Natural killer cell (primary cell): ENCODE results near the gene THRB. TPM values are rescaled to one million over a fixed set of nuclear protein-coding genes. Genes with fewer than 3 reads are reported as not detected.

Experiments used
- ATAC-seq, 3 donors: fragments of 150-1000 bp in 2 of 3; fragments of 200-7000 bp in 1 of 3; cut with Tn5 transposase; 1 replicate in 1 of 3; 2 replicates in 2 of 3; pipeline ENCODE4 v1.10.0; 2021; ENCODE audit warnings: mild to moderate bottlenecking in 2 of 3, moderate library complexity in 2 of 3
- DNase-seq, 2 donors: peaks; one replicate each; pipeline versions ENCODE4 v3.0.0 to v3.0.0-alpha.2; 2013 to 2021; ENCODE audit warnings: mixed read lengths in 1 of 2
- H3K27ac ChIP-seq: one replicate; pipeline ENCODE4 v1.5.1; 2013; ENCODE audit warnings: mild to moderate bottlenecking, low read length
- H3K27me3 ChIP-seq: one replicate; pipeline ENCODE4 v1.6.1; 2013; ENCODE audit warnings: low read length; ENCODE audit not compliant: control insufficient read depth, insufficient read depth
- H3K36me3 ChIP-seq: one replicate; pipeline ENCODE4 v1.6.1; 2013; ENCODE audit warnings: low read length; ENCODE audit not compliant: control insufficient read depth, insufficient read depth
- H3K4me1 ChIP-seq: one replicate; pipeline ENCODE4 v1.6.1; 2013; ENCODE audit warnings: low read length; ENCODE audit not compliant: control insufficient read depth, insufficient read depth
- H3K4me3 ChIP-seq: one replicate; pipeline ENCODE4 v1.5.1; 2013; ENCODE audit warnings: low read length
- H3K9me3 ChIP-seq: one replicate; pipeline ENCODE4 v1.6.1; 2013; ENCODE audit warnings: low read length; ENCODE audit not compliant: control insufficient read depth, insufficient read depth
- H3K27ac Mint-ChIP-seq, 2 donors: one replicate each; pipeline ENCODE4 v1.8.0; 2022; ENCODE audit warnings: mild to moderate bottlenecking in 2 of 2, mixed read lengths in 2 of 2, moderate library complexity in 1 of 2
- H3K27me3 Mint-ChIP-seq, 2 donors: one replicate each; pipeline ENCODE4 v1.8.0; 2022; ENCODE audit warnings: low read depth in 2 of 2, mixed read lengths in 2 of 2
- H3K36me3 Mint-ChIP-seq: one replicate; pipeline ENCODE4 v1.8.0; 2022; ENCODE audit warnings: mixed read lengths
- H3K4me1 Mint-ChIP-seq, 2 donors: one replicate each; pipeline ENCODE4 v1.8.0; 2022; ENCODE audit warnings: mixed read lengths in 2 of 2
- H3K4me3 Mint-ChIP-seq: one replicate; pipeline ENCODE4 v1.8.0; 2022; ENCODE audit warnings: mild to moderate bottlenecking, moderate library complexity, mixed read lengths
- H3K9me3 Mint-ChIP-seq, 2 donors: one replicate each; pipeline ENCODE4 v1.8.0; 2022; ENCODE audit warnings: mixed read lengths in 2 of 2
- CTCF ChIP-seq: fragments of 200-600 bp; IDR thresholded peaks from one replicate; pipeline ENCODE4 v1.8.0; 2022; ENCODE audit warnings: antibody characterized with exemption
- WGBS: methylation state at CpG from one replicate; pipeline ENCODE4 v1.1.7; 2013; ENCODE audit warnings: missing lambda C conversion rate; ENCODE audit not compliant: insufficient coverage; 5-methylcytosine and 5-hydroxymethylcytosine counted together
- intact Hi-C: fragments of 100-400 bp; cut with micrococcal nuclease; formaldehyde crosslinking; loops from one replicate; pipeline ENCODE4 v1.14.2; 2022
- total RNA-seq, 4 donors: library from RNA; stranded (reverse); fragments of 120-200 nt in 1 of 4; gene quantifications; one replicate each; pipeline versions ENCODE4 v1.2.3 to v1.2.4, GENCODE V29; 2013 to 2022

The THRB gene
- total RNA-seq, 3 donors from 2014 or later (not counting 1 experiment from before 2014, with no cell fraction given): 0.05 TPM; not detected in 2

GRCh38 chr3:24343084-24343783 lies 151.4 kb downstream of the THRB start:
- WGBS: 92% methylated on average over 2 of the region's 3 CpGs
- no peaks in the 10 kb centered on the region for H3K4me1 ChIP-seq
- H3K27me3 Mint-ChIP-seq: no peaks in the 10 kb centered on the region
- DNase-seq: no peak
- no peak overlapping the region for H3K27ac ChIP-seq
- H3K4me3 ChIP-seq: no peak overlapping the region
- no peak overlapping the region for H3K4me3 Mint-ChIP-seq
- intact Hi-C loops: no loop called here
- H3K36me3 ChIP-seq: no peaks in the 10 kb centered on the region
- H3K9me3 ChIP-seq: no peaks in the 10 kb centered on the region
- ATAC-seq: no peak
- H3K36me3 Mint-ChIP-seq: no peaks in the 10 kb centered on the region
- TF ChIP-seq CTCF: no peak
- peaks cover 4 to 7% of the 10 kb centered on the region in 2 donors for H3K9me3 Mint-ChIP-seq
- no peaks in the 10 kb centered on the region for H3K27me3 ChIP-seq
- no peak overlapping the region for H3K27ac Mint-ChIP-seq
- no peaks in the 10 kb centered on the region for H3K4me1 Mint-ChIP-seq

- DNase-seq (no peak), ATAC-seq (no peak)
- TF ChIP-seq CTCF: no peak
- Histone ChIP-seq H3K27me3 (no peaks in the 10 kb centered on the region), H3K4me3 (no peak overlapping the region), H3K4me1 (no peaks in the 10 kb centered on the region), H3K27ac (no peak overlapping the region), H3K9me3 (no peaks in the 10 kb centered on the region), H3K36me3 (no peaks in the 10 kb centered on the region)
- Mint-ChIP-seq H3K36me3 (no peaks in the 10 kb centered on the region), H3K27me3 (no peaks in the 10 kb centered on the region), H3K4me1 (no peaks in the 10 kb centered on the region), H3K9me3 (peaks cover 4 to 6% of the 10 kb centered on the region in 2 donors), H3K4me3 (no peak overlapping the region), H3K27ac (no peak overlapping the region)
- 95% methylated on average over 4 of the region's 4 CpGs for WGBS
- intact Hi-C loops: no loop called here
These were observed 152.4 kb downstream of the THRB start for GRCh38 chr3:24342275-24342674.

- H3K9me3 Mint-ChIP-seq: peaks cover 4 to 6% of the 10 kb centered on the region in 2 donors
These were observed 153.0 kb downstream of the THRB start for GRCh38 chr3:24341668-24342067.

More at GRCh38 chr3:24341668-24342067, 153.0 kb downstream of the THRB start:
- Mint-ChIP-seq H3K4me1 (no peaks in the 10 kb centered on the region), H3K27me3 (no peaks in the 10 kb centered on the region), H3K4me3 (no peak overlapping the region), H3K27ac (no peak overlapping the region), H3K36me3 (no peaks in the 10 kb centered on the region)
- no peak overlapping the region for H3K4me3 ChIP-seq
- H3K9me3 ChIP-seq: no peaks in the 10 kb centered on the region
- no peak for TF ChIP-seq CTCF
- H3K27me3 ChIP-seq: no peaks in the 10 kb centered on the region
- no peak overlapping the region for H3K27ac ChIP-seq
- no peaks in the 10 kb centered on the region for H3K36me3 ChIP-seq
- ATAC-seq (no peak), DNase-seq (no peak)
- intact Hi-C loops: no loop called here
- no peaks in the 10 kb centered on the region for H3K4me1 ChIP-seq
